ENCODE data around the gene FAM81A. TPM values are rescaled to one million over a fixed set of nuclear protein-coding genes. Genes with fewer than 3 reads are reported as not detected.

Gene FAM81A
- total RNA-seq, 4 donors from 2014 or later, result 0.53 to 2.0 (median 0.83) TPM; not detected in 1

DNA sequence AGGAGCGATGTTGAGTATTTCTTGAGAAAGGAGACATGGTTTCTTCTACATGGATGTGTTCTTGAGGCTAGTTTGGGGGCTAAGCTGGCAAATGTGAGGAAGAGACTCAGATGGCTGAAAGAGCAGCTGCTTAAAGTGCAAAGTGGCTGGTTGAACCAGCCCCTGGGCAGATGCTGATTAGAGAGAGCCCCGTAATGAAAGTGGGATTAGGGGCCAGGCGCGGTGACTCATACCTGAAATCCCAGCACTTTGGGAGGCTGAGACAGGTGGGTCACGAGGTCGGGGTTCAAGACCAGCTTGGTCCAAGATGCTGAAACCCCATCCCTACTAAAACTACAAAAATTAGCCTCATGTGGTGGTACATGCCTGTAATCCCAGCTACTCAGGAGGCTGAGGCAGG, 98.6 kb downstream of the FAM81A start:
- H3K27ac ChIP-seq, result no peak overlapping the region
- H3K36me3 ChIP-seq, result no peaks in the 10 kb centered on the region
- no peaks in the 10 kb centered on the region for H3K27me3 ChIP-seq
- H3K4me1 ChIP-seq, result peaks cover 0 to 4% (median 2%) of the 10 kb centered on the region in 4 donors
- H3K4me3 ChIP-seq, result no peak overlapping the region
- H3K9me3 ChIP-seq, result no peaks in the 10 kb centered on the region
- TF ChIP-seq, protein P1, sequence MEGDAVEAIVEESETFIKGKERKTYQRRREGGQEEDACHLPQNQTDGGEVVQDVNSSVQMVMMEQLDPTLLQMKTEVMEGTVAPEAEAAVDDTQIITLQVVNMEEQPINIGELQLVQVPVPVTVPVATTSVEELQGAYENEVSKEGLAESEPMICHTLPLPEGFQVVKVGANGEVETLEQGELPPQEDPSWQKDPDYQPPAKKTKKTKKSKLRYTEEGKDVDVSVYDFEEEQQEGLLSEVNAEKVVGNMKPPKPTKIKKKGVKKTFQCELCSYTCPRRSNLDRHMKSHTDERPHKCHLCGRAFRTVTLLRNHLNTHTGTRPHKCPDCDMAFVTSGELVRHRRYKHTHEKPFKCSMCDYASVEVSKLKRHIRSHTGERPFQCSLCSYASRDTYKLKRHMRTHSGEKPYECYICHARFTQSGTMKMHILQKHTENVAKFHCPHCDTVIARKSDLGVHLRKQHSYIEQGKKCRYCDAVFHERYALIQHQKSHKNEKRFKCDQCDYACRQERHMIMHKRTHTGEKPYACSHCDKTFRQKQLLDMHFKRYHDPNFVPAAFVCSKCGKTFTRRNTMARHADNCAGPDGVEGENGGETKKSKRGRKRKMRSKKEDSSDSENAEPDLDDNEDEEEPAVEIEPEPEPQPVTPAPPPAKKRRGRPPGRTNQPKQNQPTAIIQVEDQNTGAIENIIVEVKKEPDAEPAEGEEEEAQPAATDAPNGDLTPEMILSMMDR (IDR thresholded peaks at IDR 0.05), result no peak
- DNase-seq, result no peak

DNA sequence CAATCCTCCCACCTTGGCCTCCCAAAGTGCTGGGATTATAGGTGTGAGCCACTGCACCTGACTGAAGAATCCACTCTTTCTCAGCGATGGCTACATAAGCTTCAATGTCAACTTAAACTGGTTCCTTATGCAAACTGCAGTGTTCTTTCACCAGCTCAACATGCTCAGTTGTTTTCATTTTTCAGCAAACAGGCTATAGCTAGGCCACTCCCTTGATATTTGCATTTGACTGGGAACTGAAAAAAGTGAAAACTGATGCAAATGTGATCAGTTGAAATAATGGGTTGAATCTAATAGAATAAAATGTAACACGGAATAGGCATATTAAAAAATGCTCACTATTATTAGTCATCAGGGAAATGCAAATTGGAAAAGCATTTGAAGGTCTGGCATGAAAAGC, 99.4 kb downstream of the FAM81A start:
- Histone ChIP-seq H3K4me3 (no peak overlapping the region), H3K36me3 (no peaks in the 10 kb centered on the region), H3K4me1 (peaks cover 0 to 4% (median 0%) of the 10 kb centered on the region in 4 donors), H3K27me3 (no peaks in the 10 kb centered on the region), H3K9me3 (no peaks in the 10 kb centered on the region), H3K27ac (no peak overlapping the region)
- TF ChIP-seq, protein P1 (IDR thresholded peaks at IDR 0.05), result no peak
- no peak for TF ChIP-seq POLR2A (IDR thresholded peaks at IDR 0.05)
- DNase-seq, result no peak

DNA sequence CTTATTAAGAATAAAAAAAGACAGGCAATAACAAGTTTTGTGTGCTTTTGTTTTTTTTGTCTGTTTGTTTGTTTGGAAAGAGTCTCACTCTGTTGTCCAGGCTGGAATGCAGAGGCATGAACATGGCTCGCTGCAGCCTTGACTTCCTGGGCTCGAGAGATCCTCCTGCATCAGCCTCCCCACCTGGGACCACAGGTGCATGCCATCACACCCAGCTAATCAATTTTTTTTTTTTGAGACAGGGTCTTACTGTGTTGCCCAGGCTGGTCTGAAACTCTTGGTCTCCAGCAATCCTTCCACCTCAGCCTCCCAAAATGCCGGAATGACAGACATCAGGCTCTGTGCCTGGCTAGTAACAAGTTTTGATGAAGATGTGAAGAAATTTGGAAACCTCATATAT, 100.5 kb downstream of the FAM81A start:
- no peaks in the 10 kb centered on the region for H3K27me3 ChIP-seq
- no peaks in the 10 kb centered on the region for H3K36me3 ChIP-seq
- no peak for TF ChIP-seq POLR2A (IDR thresholded peaks at IDR 0.05)
- no peak overlapping the region for H3K4me3 ChIP-seq
- DNase-seq, result no peak
- no peak overlapping the region for H3K27ac ChIP-seq
- H3K4me1 ChIP-seq, result peaks cover 0 to 4% (median 0%) of the 10 kb centered on the region in 4 donors
- no peaks in the 10 kb centered on the region for H3K9me3 ChIP-seq

DNA sequence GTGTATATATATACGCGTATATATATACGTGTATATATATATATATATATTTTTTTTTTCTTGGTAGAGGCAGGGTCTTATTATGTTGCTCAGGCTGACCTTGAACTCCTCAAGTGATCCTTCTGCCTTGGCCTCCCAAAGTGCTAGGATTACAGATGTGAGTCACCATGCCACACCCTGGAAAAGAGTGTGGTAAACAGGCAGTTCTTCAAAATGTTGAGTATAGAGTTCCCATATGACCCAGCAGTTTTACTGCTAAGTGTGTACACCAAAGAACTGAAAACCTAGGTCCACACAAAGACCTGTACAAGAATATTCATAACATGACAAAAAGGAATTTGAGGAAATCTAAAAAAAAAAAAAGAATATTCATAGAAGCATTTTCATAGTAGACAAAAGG, 101.8 kb downstream of the FAM81A start:
- DNase-seq, result peak in 1 of 3 donors; percentile 61

DNA sequence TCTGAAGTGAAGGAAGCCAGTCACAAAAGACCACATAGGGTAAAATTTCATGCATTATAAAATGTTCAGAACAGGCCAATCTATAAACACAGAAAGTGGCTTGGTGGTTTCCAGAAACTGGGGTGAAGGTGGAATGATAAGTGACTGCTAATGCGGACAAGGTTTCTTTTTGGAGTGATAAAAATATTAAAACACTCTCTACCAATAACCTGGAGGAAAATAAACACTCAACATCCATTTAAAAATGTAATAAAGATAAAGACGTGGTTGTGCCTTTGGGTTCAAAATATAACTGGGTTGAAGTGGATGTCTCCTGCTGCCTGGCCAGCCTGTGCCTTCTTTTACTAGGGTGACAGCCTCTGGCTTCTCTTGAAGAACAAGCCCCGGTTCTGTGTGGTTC, 102.7 kb downstream of the FAM81A start:
- DNase-seq, result no peak

More for the DNA sequence above, 101.8 kb downstream of the FAM81A start:
- H3K9me3 ChIP-seq, result no peaks in the 10 kb centered on the region
- H3K36me3 ChIP-seq, result no peaks in the 10 kb centered on the region
- no peaks in the 10 kb centered on the region for H3K27me3 ChIP-seq
- H3K4me3 ChIP-seq, result no peak overlapping the region
- no peak for TF ChIP-seq POLR2A (IDR thresholded peaks at IDR 0.05)
- TF ChIP-seq, protein P1 (IDR thresholded peaks at IDR 0.05), result no peak
- H3K27ac ChIP-seq, result no peak overlapping the region
- H3K4me1 ChIP-seq, result peaks cover 0 to 4% (median 0%) of the 10 kb centered on the region in 4 donors

DNA sequence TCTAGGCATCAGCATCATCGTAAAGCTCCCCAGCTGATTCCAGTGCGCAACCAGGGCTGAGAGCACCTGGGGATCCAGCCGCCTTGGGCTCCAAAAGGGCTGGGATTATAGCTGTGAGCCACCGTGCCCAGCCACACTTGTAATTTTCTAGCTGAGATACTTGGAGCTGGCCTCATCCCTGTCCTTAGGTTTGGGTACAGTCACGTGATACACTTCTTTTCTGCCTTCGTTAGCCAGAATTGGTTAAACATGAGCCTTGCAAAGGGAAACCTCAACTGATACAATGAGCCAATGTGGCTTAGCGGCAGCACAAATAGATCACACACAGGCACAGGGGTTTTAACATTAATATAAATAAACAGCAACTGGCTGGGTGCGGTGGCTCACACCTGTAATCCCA, 103.8 kb downstream of the FAM81A start:
- H3K27ac ChIP-seq, result no peak overlapping the region
- H3K36me3 ChIP-seq, result no peaks in the 10 kb centered on the region
- no peak for DNase-seq
- TF ChIP-seq, protein P1 (IDR thresholded peaks at IDR 0.05), result no peak
- TF ChIP-seq POLR2A (IDR thresholded peaks at IDR 0.05), result no peak
- no peaks in the 10 kb centered on the region for H3K27me3 ChIP-seq
- peaks cover 0 to 6% (median 0%) of the 10 kb centered on the region in 4 donors for H3K4me1 ChIP-seq
- no peaks in the 10 kb centered on the region for H3K9me3 ChIP-seq
- no peak overlapping the region for H3K4me3 ChIP-seq

More for the DNA sequence above, 102.7 kb downstream of the FAM81A start:
- Histone ChIP-seq H3K4me1 (no peaks in the 10 kb centered on the region), H3K27ac (peak overlapping the region in 1 of 4 donors; percentile 7), H3K9me3 (no peaks in the 10 kb centered on the region), H3K4me3 (no peak overlapping the region), H3K36me3 (no peaks in the 10 kb centered on the region), H3K27me3 (no peaks in the 10 kb centered on the region)
- TF ChIP-seq, protein P1 (IDR thresholded peaks at IDR 0.05), result no peak
- no peak for TF ChIP-seq POLR2A (IDR thresholded peaks at IDR 0.05)
